ENCODE results near the gene SNTB2.

SNTB2 gene

GRCh38 chr16:69182730-69183416, 4.1 kb upstream of the SNTB2 start:
- TF ChIP-seq CTCF (conservative IDR thresholded peaks at IDR 0.05; ENCODE audit: low read length), result no peak
- no peak overlapping the region for H3K4me3 ChIP-seq (ENCODE audit: low read length)
- DNase-seq (ENCODE audit: low read depth), result no peak

- peak; percentile 43 for DNase-seq (ENCODE audit: low read depth)
- no peak for TF ChIP-seq CTCF (conservative IDR thresholded peaks at IDR 0.05; ENCODE audit: low read length)
- H3K4me3 ChIP-seq (ENCODE audit: low read length), result peak overlapping the region; percentile 87
Measured at GRCh38 chr16:69187446-69188235, 677 bp downstream of the SNTB2 start.

GRCh38 chr16:69188236-69188549, 1.2 kb downstream of the SNTB2 start:
- DNase-seq (ENCODE audit: low read depth), result peak; percentile 52
- no peak for TF ChIP-seq CTCF (conservative IDR thresholded peaks at IDR 0.05; ENCODE audit: low read length)
- H3K4me3 ChIP-seq (ENCODE audit: low read length), result peak overlapping the region; percentile 87

GRCh38 chr16:69188716-69189115, 1.8 kb downstream of the SNTB2 start:
- DNase-seq (ENCODE audit: low read depth), result peak; percentile 44
- H3K4me3 ChIP-seq (ENCODE audit: low read length), result peak overlapping the region; percentile 87
- TF ChIP-seq CTCF (conservative IDR thresholded peaks at IDR 0.05; ENCODE audit: low read length), result no peak

GRCh38 chr16:69190046-69190588, 3.2 kb downstream of the SNTB2 start:
- H3K4me3 ChIP-seq (ENCODE audit: low read length), result no peak overlapping the region

GRCh38 chr16:69190598-69190997, 3.6 kb downstream of the SNTB2 start:
- TF ChIP-seq CTCF (conservative IDR thresholded peaks at IDR 0.05; ENCODE audit: low read length), result no peak
- DNase-seq (ENCODE audit: low read depth), result no peak
- no peak overlapping the region for H3K4me3 ChIP-seq (ENCODE audit: low read length)

More at GRCh38 chr16:69190046-69190588, 3.2 kb downstream of the SNTB2 start:
- no peak for TF ChIP-seq CTCF (conservative IDR thresholded peaks at IDR 0.05; ENCODE audit: low read length)
- DNase-seq (ENCODE audit: low read depth), result no peak

GRCh38 chr16:69191136-69191535, 4.2 kb downstream of the SNTB2 start:
- TF ChIP-seq CTCF (conservative IDR thresholded peaks at IDR 0.05; ENCODE audit: low read length), result no peak
- no peak overlapping the region for H3K4me3 ChIP-seq (ENCODE audit: low read length)
- no peak for DNase-seq (ENCODE audit: low read depth)

All from AG10803 (cell line).